Measurements from ENCODE around the gene TDRD9.

The TDRD9 gene

GRCh38 chr14:103997391-103997790, 69.1 kb downstream of the TDRD9 start:
- DNase-seq (ENCODE audit: low read depth, low spot score), result no peak
- no peak overlapping the region for H3K4me3 ChIP-seq (ENCODE audit: low read depth, low read length)
- TF ChIP-seq CTCF (IDR thresholded peaks at IDR 0.05; ENCODE audit: low read depth, low read length), result no peak
- in situ Hi-C loops (cut with HindIII; ENCODE audit: low sequenced_read_pairs), result no loop called here

- no peak for TF ChIP-seq CTCF (IDR thresholded peaks at IDR 0.05; ENCODE audit: low read depth, low read length)
- in situ Hi-C loops (cut with HindIII; ENCODE audit: low sequenced_read_pairs), result no loop called here
- no peak for DNase-seq (ENCODE audit: low read depth, low spot score)
- no peak overlapping the region for H3K4me3 ChIP-seq (ENCODE audit: low read depth, low read length)
Observed at GRCh38 chr14:103998027-103998426, 69.8 kb downstream of the TDRD9 start.

DNA sequence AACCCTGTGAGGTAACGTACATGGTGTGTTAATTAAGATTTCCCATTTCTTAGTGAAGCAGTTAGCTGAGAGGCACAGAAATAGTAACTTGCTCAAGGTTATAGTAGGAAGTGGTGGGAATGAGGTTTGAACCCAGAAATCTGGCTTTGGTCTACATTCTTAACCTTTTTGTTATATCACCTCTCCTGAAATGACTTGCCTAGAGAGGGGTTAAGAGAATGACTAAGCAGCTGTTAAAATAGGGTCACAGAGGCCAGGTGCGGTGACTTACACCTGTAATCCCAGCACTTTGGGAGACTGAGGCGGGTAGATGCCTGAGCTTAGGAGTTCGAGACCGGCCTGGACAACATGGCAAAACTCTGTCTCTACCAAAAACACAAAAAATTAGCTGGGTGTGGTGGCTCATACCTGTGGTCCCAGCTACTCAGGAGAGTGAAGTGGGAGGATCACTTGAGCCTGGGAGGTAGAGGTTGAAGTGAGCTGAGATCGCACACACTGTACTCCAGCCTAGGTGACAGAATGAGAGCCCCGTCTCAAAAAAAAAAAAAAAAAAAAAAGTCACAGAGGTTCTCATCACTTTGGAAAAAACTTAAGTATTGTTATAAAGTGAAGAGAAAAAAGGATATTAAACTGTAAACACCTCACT, 71.7 kb downstream of the TDRD9 start:
- no peak for TF ChIP-seq CTCF (IDR thresholded peaks at IDR 0.05; ENCODE audit: low read depth, low read length)
- in situ Hi-C loops (cut with HindIII; ENCODE audit: low sequenced_read_pairs), result no loop called here
- H3K4me3 ChIP-seq (ENCODE audit: low read depth, low read length), result no peak overlapping the region

DNA sequence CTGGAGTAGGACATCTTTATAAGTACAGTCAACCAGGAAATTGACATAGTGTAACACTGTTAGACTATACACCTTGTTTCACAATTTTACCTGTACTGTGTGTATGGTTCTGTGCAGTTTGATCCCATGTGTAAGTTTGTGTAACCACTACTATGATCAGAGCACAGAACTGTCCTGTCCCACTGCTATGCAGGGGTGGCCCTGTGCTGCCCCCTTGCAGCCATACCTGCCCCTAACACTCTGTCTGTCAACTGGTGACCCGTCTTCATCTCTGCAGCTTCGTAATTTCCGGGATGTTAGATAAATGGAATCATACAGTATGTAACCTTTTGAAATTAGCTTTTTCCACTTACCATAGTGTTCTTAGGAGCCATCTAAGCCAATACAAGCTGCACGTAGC, 72.7 kb downstream of the TDRD9 start:
- peak; percentile 9 for TF ChIP-seq CTCF (IDR thresholded peaks at IDR 0.05; ENCODE audit: low read depth, low read length)
- no peak overlapping the region for H3K4me3 ChIP-seq (ENCODE audit: low read depth, low read length)
- DNase-seq (ENCODE audit: low read depth, low spot score), result no peak
- in situ Hi-C loops (cut with HindIII; ENCODE audit: low sequenced_read_pairs), result no loop called here

More for the DNA sequence above, 71.7 kb downstream of the TDRD9 start:
- no peak for DNase-seq (ENCODE audit: low read depth, low spot score)

DNA sequence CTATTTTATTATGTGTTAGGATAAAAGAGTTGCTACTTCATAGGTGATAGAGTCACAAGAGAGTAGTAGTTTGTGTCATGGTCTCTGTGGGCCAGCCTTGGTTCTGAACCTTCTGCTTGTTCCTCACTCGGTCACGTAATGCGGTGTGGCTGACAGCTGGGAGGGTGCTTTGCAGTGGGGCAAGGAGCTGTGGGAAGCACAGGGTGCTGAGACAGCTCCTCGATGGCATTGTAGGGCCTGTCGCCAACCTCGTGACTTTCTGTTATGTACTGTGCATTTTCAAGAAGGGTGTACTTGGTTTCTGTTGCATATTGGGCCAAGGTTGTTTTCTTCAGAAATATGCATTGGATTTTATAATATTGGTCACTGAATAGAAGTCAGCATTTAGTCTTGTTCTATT, 75.4 kb downstream of the TDRD9 start:
- no peak overlapping the region for H3K4me3 ChIP-seq (ENCODE audit: low read depth, low read length)
- no peak for TF ChIP-seq CTCF (IDR thresholded peaks at IDR 0.05; ENCODE audit: low read depth, low read length)

DNA sequence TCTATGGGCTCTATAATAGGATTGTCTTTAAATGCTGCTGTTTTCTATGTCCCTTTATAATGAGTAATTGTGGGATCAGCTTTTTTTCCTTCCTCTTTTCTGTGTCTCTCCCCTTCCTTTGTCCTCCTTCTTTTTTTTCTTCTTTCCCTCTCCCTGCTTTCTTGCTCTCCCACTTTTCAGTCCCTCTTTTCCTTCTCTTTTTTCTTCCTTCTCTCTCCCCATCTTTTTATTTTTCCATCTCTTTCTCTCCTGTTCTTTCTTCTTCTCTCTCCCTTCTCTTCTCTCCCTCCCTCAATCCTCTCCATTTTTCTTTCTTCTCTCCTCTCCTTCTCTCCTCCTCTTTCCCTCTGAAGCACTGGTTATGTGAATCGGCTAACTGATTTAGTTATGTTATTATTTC, 76.6 kb downstream of the TDRD9 start:
- no peak for DNase-seq (ENCODE audit: low read depth, low spot score)
- TF ChIP-seq CTCF (IDR thresholded peaks at IDR 0.05; ENCODE audit: low read depth, low read length), result no peak
- no peak overlapping the region for H3K4me3 ChIP-seq (ENCODE audit: low read depth, low read length)
- in situ Hi-C loops (cut with HindIII; ENCODE audit: low sequenced_read_pairs), result no loop called here

More for the DNA sequence above, 75.4 kb downstream of the TDRD9 start:
- in situ Hi-C loops (cut with HindIII; ENCODE audit: low sequenced_read_pairs), result no loop called here
- no peak for DNase-seq (ENCODE audit: low read depth, low spot score)
